A549 (cell line): ENCODE results near the gene PRIMA1.

ENCODE experiments used
- CHD2 ChIP-seq: fragments of 150-350 bp; IDR thresholded peaks from 2 replicates; pipeline ENCODE4 v1.6.1; 2014; ENCODE audit warnings: low read length; ENCODE audit not compliant: partially characterized antibody
- CTCF ChIP-seq: fragments of >200 bp; sonication (Bioruptor Twin); formaldehyde crosslinking; IDR thresholded peaks from 3 replicates; pipeline ENCODE4 v1.5.1; 2016
- EP300 ChIP-seq, 2 experiments: fragments of >200 bp; sonication (Bioruptor Twin); formaldehyde crosslinking; IDR thresholded peaks; 2 replicates in 1 of 2; 3 replicates in 1 of 2; pipeline ENCODE4 v1.6.1; 2016 to 2017
- HDAC2 ChIP-seq: fragments of 200-600 bp; sonication (generic); IDR thresholded peaks from 2 replicates; pipeline ENCODE4 v1.6.1; 2016
- JUN ChIP-seq, 2 experiments: fragments of >200 bp; sonication (Bioruptor Twin); formaldehyde crosslinking; IDR thresholded peaks; 2 replicates in 1 of 2; 3 replicates in 1 of 2; pipeline ENCODE4 v1.6.1; 2016 to 2017
- REST ChIP-seq: fragments of 200-600 bp; sonication (generic); IDR thresholded peaks from 2 replicates; pipeline ENCODE4 v1.6.1; 2016; ENCODE audit warnings: antibody characterized with exemption, mild to moderate bottlenecking, moderate library complexity

GRCh38 chr14:93707475-93707874, 80.8 kb downstream of the PRIMA1 start:
- no peak for TF ChIP-seq HDAC2
- no peak for TF ChIP-seq REST
- no peak for TF ChIP-seq JUN (IDR thresholded peaks at IDR 0.05)
- no peak for TF ChIP-seq CTCF
- no peak for TF ChIP-seq EP300 (IDR thresholded peaks at IDR 0.05)
- TF ChIP-seq CHD2, result no peak
